Fibroblast of skin of right quadriceps (primary cell): ENCODE results near the gene SEMA4B.
"Not testable (repeated sequence)": the region's sequence is repeated elsewhere in the genome, so short reads cannot be mapped to it uniquely, and the experiment has no call there.

ENCODE experiments used
- DNase-seq: peaks from one replicate; pipeline ENCODE4 v3.0.0-alpha.2; 2013

SEMA4B gene

DNA sequence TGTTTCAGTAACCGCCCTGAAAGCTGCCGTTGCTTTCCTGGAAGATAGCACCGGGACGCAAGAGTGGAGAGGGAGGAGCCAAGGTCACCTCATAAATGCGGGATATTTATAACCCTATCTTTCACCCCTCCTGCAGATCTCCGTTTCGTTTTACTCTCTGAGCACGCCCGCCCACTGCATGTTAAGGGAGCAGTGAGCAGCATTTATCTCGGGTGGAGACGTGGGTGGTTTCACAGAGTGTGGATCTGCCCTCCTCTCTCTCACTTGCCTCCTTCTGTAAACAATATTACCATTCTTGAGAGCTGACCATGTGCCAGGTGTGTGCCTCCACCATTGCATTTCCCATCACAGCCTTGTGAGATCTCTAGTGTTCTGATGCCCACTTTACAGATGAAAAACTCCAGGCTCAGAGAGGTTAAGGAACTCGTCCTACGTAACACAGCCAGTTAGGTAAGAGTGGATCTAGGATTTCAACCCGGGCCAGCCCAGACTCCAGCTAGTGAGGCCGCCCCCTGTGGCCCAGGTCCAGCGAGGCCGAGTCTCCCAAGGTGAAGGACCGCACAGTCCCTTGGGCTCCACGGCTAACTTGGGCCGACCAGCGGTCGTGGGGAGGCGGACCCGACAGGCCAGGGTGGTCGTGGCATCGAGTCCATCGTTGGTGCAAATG lies 16.9 kb upstream of the SEMA4B start:
- no peak for DNase-seq

- peak; percentile 36 for DNase-seq
Measured at GRCh38 chr15:90184786-90185704, 16.1 kb upstream of the SEMA4B start.

- DNase-seq = no peak
Measured at GRCh38 chr15:90187257-90187868, 13.8 kb upstream of the SEMA4B start.

GRCh38 chr15:90188065-90188464 lies 13.1 kb upstream of the SEMA4B start:
- not testable (repeated sequence) for DNase-seq

DNA sequence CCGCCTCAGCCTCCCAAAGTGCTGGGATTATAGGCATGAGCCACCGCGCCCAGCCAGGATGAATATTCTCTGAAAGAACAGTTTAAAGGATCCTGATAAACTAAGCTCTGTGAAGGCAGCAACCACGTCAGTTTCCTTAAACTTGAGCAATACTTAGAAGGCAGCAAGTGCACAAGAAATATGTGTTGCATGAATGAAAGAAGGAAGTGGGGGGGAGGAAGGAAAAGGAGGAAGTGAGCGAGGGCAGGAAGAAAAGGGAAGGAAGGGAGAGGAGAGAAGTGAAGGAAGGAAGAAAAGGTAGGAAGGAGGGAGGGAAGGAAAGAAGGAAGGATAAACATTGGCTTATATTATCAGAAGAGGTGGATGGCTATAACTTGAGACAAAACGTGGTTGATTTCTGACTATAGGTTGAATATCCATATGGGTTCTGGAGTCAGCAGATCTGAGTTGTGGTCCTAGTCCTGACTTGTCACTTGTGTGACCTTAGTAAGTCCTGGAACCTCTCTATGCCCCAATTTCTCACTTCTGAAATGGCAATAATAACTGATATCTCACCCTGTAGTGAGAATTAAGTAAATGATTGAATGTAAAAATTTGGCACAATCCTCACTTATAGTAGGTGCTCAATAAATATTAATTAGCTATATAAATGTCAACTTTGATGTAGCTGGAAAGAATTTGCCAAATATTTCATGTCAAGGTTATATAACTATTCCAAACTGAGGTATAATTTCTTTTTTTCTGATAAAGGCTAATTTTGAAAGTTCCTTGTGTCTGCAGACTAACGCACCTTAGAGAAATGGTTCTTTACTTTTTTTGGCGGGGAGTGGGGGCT lies 12.0 kb upstream of the SEMA4B start:
- DNase-seq = no peak

DNA sequence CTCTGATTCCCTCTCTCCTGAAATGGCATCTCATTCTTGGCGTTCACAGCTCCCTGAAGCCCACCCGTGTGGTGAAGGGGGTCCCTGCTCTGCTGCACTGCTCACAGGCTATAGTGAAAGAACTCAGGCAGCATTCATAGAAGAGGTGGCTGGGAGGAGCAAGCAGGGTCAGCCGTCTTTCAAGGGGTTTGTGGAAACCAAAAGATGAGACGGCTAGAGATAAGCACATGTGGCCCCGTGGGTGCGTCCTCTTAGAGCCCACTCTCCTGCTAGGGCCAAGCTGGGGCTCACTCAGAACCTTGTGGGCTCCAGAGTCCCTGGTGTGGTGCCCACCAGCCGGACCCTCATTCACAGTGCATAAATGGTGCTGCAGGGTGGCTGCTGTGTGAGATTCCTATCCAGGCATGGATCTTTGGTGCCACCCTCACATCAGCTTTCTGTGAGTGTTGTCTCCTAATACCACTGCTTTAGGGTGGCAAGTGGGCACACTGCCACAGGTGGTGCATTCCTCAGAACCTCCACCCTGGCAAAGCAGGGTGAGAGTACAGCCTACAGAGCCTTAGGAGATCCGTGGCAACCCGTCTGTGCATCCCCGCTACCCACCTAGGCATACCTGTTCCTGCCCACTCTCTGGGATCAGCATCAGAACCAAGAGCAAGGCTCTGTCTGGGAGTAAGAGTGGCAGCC lies 11.2 kb upstream of the SEMA4B start:
- no peak for DNase-seq

- no peak for DNase-seq
Measured at GRCh38 chr15:90190606-90191343, 10.4 kb upstream of the SEMA4B start.

DNA sequence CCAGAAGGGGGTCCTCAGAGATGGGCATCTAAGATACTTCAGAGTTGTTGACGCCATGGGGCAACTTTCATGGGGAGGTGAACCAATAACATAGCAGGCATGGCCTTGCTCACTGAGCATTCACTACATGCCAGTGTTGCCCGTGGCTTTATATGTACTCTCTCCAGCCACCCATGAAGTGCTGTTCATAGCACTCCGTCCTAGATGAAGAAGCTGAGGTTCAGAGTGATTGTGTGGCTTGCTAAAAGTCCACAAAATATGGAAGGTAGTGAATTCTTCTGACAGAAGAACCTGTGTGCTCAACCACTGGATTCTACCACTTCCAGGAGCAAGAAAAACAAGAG lies 9.8 kb upstream of the SEMA4B start:
- DNase-seq = no peak

GRCh38 chr15:90191794-90192509 lies 9.2 kb upstream of the SEMA4B start:
- peak; percentile 33 for DNase-seq

GRCh38 chr15:90192961-90193786 lies 8.0 kb upstream of the SEMA4B start:
- DNase-seq = no peak

DNA sequence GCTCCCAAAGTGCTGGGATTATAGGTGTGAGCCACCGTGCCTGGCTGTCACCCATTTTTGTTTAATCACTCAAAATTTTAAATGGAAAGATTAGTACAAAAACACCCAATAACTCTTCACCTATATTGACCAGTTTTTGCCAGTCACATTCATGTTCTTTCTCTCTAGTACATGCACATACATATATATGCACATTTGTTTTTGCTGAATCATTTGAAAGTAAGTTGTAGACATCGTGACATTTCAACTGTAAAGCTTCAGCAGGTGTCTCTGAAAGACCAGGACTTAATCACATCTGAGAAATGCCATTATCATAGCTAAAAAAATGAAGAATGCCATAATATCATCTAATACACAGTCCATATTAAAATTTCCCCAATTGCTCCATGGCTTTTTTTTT lies 6.5 kb upstream of the SEMA4B start:
- no peak for DNase-seq

DNA sequence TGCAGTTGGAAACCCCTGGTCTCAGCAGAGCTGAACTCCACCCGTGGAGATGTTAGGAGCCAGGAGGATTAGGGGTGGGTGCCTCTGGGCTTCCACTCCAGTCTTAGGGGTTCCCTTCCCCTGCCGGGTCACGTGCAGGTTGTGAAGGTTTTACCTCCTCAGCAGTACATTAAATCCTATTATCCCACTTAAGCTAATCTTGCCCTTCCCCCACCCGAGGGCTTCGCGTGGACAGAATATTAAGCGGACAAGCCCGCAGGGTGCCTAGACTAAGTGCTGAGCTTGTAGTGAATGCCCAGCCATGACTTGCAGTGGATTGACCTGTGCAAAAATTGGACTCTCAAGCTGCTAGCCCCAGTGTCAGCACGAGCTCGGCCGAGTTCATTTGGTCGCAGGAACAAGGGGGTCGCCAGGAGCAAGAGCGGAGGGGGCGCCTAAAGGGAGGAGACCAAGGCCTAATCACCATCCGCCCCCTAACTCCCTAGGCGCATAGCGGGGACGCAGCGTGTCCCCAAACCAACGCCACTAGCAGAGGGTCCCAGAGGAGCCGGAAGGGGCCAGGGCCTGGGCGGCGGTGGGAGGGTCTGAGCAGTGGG lies 498 bp upstream of the SEMA4B start:
- no peak for DNase-seq

- DNase-seq = no peak
Measured at GRCh38 chr15:90201944-90202375, 830 bp downstream of the SEMA4B start.

- DNase-seq = no peak
Measured at GRCh38 chr15:90202929-90203328, 1.8 kb downstream of the SEMA4B start.

GRCh38 chr15:90203473-90203872 lies 2.3 kb downstream of the SEMA4B start:
- no peak for DNase-seq

- DNase-seq = no peak
Measured at GRCh38 chr15:90203922-90204321, 2.8 kb downstream of the SEMA4B start.

DNA sequence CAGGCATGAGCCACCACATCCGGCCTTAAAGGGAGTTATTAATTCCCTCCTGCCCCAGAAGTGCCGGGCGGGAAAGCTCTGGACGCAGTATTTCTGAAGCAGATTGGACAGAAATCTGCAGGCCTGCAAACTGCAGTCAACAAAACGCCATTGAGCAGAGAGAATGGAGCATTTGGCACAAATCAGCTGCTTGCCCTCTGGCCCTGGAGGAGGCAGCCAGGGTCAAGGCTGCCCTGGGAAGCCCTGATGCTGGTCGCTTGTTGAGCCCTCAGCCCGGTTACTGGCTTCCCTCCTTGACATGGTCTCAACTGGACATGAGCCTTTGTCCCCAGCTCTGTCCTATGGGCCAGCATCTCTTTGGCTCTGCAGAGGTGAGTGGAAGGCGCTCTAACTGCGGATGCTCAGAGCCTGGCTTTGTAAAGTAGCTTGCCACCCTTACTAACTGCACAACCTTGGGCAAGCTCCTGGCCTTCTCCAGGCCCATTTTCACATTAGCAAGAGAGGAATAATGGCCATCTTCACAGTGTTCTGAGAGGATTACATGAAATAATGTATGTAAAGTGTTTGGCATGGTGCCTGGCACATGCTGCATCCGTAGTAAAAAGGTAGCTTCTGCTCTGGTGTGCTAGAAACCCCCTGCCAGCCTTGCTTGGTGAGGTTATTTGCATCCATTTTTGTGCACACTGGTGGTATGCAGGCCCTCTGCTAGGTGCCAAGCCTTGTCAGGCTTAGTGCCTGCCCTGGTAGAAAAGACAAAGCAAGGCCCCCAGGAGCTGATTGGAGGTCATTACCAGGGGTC lies 4.1 kb downstream of the SEMA4B start:
- no peak for DNase-seq

DNA sequence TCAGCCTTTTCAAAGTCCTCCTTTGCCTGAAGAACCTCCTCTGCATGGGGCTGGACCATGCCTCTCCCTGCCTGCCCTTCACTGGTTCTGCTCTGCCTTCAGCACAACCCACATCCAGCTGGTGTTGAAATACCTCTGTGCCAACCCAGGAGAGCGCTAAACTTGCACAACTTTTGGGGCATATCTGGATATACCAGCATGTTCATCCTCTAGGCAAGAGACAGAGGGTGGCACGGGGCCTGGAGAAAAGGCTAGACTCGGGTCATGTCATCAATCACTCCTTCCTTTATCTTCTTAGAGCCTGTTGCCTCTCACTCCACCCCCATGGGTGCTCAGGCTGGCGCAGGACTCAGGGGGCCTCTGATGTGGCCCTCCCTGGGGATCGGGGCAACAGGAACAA lies 4.8 kb downstream of the SEMA4B start:
- no peak for DNase-seq

- no peak for DNase-seq
Measured at GRCh38 chr15:90207252-90207651, 6.1 kb downstream of the SEMA4B start.
